H1 (cell line): ENCODE measurements around the gene SLC47A2. TPM values are rescaled to one million over a fixed set of nuclear protein-coding genes. Genes with fewer than 3 reads are reported as not detected.

Experiments
- CTCF ChIA-PET: fragments of 300-600 bp; sonication (Branson Sonifier 250); formaldehyde crosslinking; loops from one replicate; lab custom pipeline; 2021; ENCODE audit not compliant: partially characterized antibody; lab: Charles Lee
- POLR2A ChIA-PET: fragments of 300-600 bp; sonication (Branson Sonifier 250); formaldehyde crosslinking; loops from one replicate; lab custom pipeline; 2021; ENCODE audit warnings: inconsistent platforms; ENCODE audit not compliant: partially characterized antibody; lab: Charles Lee
- DNase-seq, 2 experiments: peaks; one replicate each; pipeline versions ENCODE4 v3.0.0 to v3.0.0-alpha.2; 2010 to 2022; ENCODE audit warnings: low spot score in 2 of 2, low read depth in 1 of 2, mixed read lengths in 1 of 2
- FAIRE-seq: peaks from 2 replicates; lab custom pipeline; 2011; peaks lifted over from hg19 to GRCh38; lab: Jason Lieb, UNC
- H2AFZ ChIP-seq: 2 replicates; pipeline ENCODE4 v1.8.1; 2012; ENCODE audit warnings: low read length, inconsistent platforms
- H2AK5ac ChIP-seq: 2 replicates; pipeline ENCODE4 v1.6.1; 2013; ENCODE audit warnings: low read depth, low read length
- H2BK120ac ChIP-seq: replicated peaks from 2 replicates; pipeline ENCODE3; 2013; ENCODE audit warnings: low read depth, low read length, inconsistent platforms
- H2BK12ac ChIP-seq: 2 replicates; pipeline ENCODE4 v1.6.1; 2013; ENCODE audit warnings: low read depth, low read length
- H2BK15ac ChIP-seq: 2 replicates; pipeline ENCODE4 v1.6.1; 2013; ENCODE audit warnings: low read length
- H2BK20ac ChIP-seq: 2 replicates; pipeline ENCODE4 v1.6.1; 2013; ENCODE audit warnings: low read length
- H2BK5ac ChIP-seq: 2 replicates; pipeline ENCODE4 v1.6.1; 2013; ENCODE audit warnings: low read depth, low read length
- H3K14ac ChIP-seq: 2 replicates; pipeline ENCODE4 v1.6.1; 2013; ENCODE audit warnings: inconsistent platforms; ENCODE audit not compliant: insufficient read length
- H3K18ac ChIP-seq: 2 replicates; pipeline ENCODE4 v1.6.1; 2013; ENCODE audit warnings: low read length; ENCODE audit errors: extremely low read depth
- H3K23ac ChIP-seq: 2 replicates; pipeline ENCODE4 v1.6.1; 2013; ENCODE audit warnings: inconsistent platforms; ENCODE audit not compliant: insufficient read length
- H3K23me2 ChIP-seq: 2 replicates; pipeline ENCODE4 v1.6.1; 2013; ENCODE audit warnings: low read depth, low read length
- H3K27ac ChIP-seq: 2 replicates; pipeline ENCODE4 v1.6.1; 2011; ENCODE audit warnings: low read depth, low read length, inconsistent platforms
- H3K27me3 ChIP-seq, 4 experiments: replicated peaks in 1 of 4; 1 replicate in 1 of 4; 2 replicates in 3 of 4; pipeline versions ENCODE4 v1.6.1 to v1.8.1; 2011 to 2013; ENCODE audit warnings: low read length in 3 of 4, mild to moderate bottlenecking in 3 of 4, inconsistent platforms in 2 of 4, mixed read lengths in 2 of 4, moderate library complexity in 1 of 4; ENCODE audit not compliant: control insufficient read depth in 3 of 4, insufficient read depth in 3 of 4; ENCODE audit errors: extremely low read depth in 1 of 4
- H3K36me3 ChIP-seq, 4 experiments: 2 replicates each; pipeline versions ENCODE4 v1.6.1 to v1.8.1; 2011 to 2013; ENCODE audit warnings: mild to moderate bottlenecking in 4 of 4, low read length in 3 of 4, moderate library complexity in 2 of 4, control low read depth in 1 of 4, inconsistent platforms in 1 of 4; ENCODE audit not compliant: insufficient read depth in 4 of 4, control insufficient read depth in 2 of 4
- H3K4ac ChIP-seq: replicated peaks from 2 replicates; pipeline ENCODE3; 2013; ENCODE audit warnings: low read length, low read depth, mixed read lengths, inconsistent platforms; ENCODE audit not compliant: insufficient read length
- H3K4me1 ChIP-seq, 4 experiments: replicated peaks in 1 of 4; 1 replicate in 1 of 4; 2 replicates in 3 of 4; pipeline versions ENCODE4 v1.6.1 to v1.8.1; 2011 to 2013; ENCODE audit warnings: low read length in 3 of 4, inconsistent platforms in 2 of 4, mixed read lengths in 1 of 4; ENCODE audit not compliant: insufficient read depth in 4 of 4, control insufficient read depth in 3 of 4
- H3K4me2 ChIP-seq, 2 experiments: 2 replicates each; pipeline versions ENCODE4 v1.6.1 to v1.8.1; 2011 to 2013; ENCODE audit warnings: low read depth in 2 of 2, low read length in 2 of 2, control low read depth in 1 of 2, inconsistent platforms in 1 of 2, mild to moderate bottlenecking in 1 of 2; ENCODE audit not compliant: insufficient read depth in 1 of 2
- H3K4me3 ChIP-seq, 4 experiments: fragments of 200-600, 300-600 bp in 1 of 4; sonication (generic), shearing (Covaris generic), sonication (Bioruptor Twin) in 1 of 4; 2 replicates each; pipeline versions ENCODE4 v1.5.1 to v1.8.1; 2011 to 2016; ENCODE audit warnings: low read length in 4 of 4, low read depth in 3 of 4, control low read depth in 2 of 4, inconsistent platforms in 2 of 4, mild to moderate bottlenecking in 2 of 4, mixed read lengths in 1 of 4, moderate library complexity in 1 of 4; ENCODE audit not compliant: insufficient read depth in 2 of 4; ENCODE audit errors: extremely low read depth in 1 of 4
- H3K56ac ChIP-seq: replicated peaks from 2 replicates; pipeline ENCODE3; 2013; ENCODE audit warnings: low read depth, mild to moderate bottlenecking, mixed read lengths, low read length, inconsistent platforms; ENCODE audit not compliant: insufficient read length
- H3K79me1 ChIP-seq: 2 replicates; pipeline ENCODE4 v1.6.1; 2013; ENCODE audit warnings: low read depth, low read length, control low read depth
- H3K79me2 ChIP-seq, 2 experiments: 2 replicates each; pipeline versions ENCODE4 v1.6.1 to v1.8.1; 2012 to 2013; ENCODE audit warnings: low read length in 2 of 2, mild to moderate bottlenecking in 2 of 2, inconsistent platforms in 1 of 2; ENCODE audit not compliant: insufficient read depth in 2 of 2, control insufficient read depth in 1 of 2
- H3K9ac ChIP-seq, 4 experiments: replicated peaks in 1 of 4; 1 replicate in 1 of 4; 2 replicates in 3 of 4; pipeline versions ENCODE4 v1.6.1 to v1.8.1; 2011 to 2013; ENCODE audit warnings: low read depth in 3 of 4, low read length in 3 of 4, control low read depth in 2 of 4, mild to moderate bottlenecking in 2 of 4, moderate library complexity in 2 of 4, inconsistent platforms in 1 of 4; ENCODE audit errors: extremely low read depth in 1 of 4
- H3K9me3 ChIP-seq, 2 experiments: 2 replicates each; pipeline versions ENCODE4 v1.6.1 to v1.8.1; 2012 to 2013; ENCODE audit warnings: mild to moderate bottlenecking in 2 of 2, moderate library complexity in 2 of 2, control low read depth in 1 of 2, inconsistent platforms in 1 of 2, low read depth in 1 of 2, low read length in 1 of 2, mixed read lengths in 1 of 2; ENCODE audit not compliant: insufficient read depth in 2 of 2
- H4K20me1 ChIP-seq, 2 experiments: replicated peaks in 1 of 2; 2 replicates each; pipeline versions ENCODE3 to v1.8.1; 2011 to 2013; ENCODE audit warnings: inconsistent platforms in 2 of 2, low read length in 2 of 2, mild to moderate bottlenecking in 1 of 2; ENCODE audit not compliant: insufficient read depth in 2 of 2, control insufficient read depth in 1 of 2
- H4K5ac ChIP-seq: 2 replicates; pipeline ENCODE4 v1.6.1; 2013; ENCODE audit warnings: low read length, low read depth, mixed read lengths, inconsistent platforms; ENCODE audit not compliant: insufficient read length
- H4K8ac ChIP-seq: 2 replicates; pipeline ENCODE4 v1.8.0; 2013; ENCODE audit warnings: mild to moderate bottlenecking, moderate library complexity, low read length, inconsistent platforms; ENCODE audit not compliant: insufficient read depth; ENCODE audit errors: extremely low read depth
- H4K91ac ChIP-seq: replicated peaks from 2 replicates; pipeline ENCODE3; 2013; ENCODE audit warnings: low read length, mixed read lengths, inconsistent platforms; ENCODE audit not compliant: insufficient read length
- CHD2 ChIP-seq: IDR thresholded peaks from 2 replicates; pipeline ENCODE4 v1.6.1; 2012; ENCODE audit warnings: low read length, improper control_type of control experiment
- CTCF ChIP-seq, 3 experiments: IDR thresholded peaks; 1 replicate in 2 of 3; 2 replicates in 1 of 3; pipeline versions ENCODE4 v1.5.1 to v1.6.1; 2011; ENCODE audit warnings: low read length in 3 of 3, mild to moderate bottlenecking in 3 of 3, inconsistent platforms in 2 of 3, low read depth in 1 of 3, moderate library complexity in 1 of 3; ENCODE audit not compliant: insufficient read depth in 1 of 3; ENCODE audit errors: control extremely low read depth in 1 of 3
- GTF2F1 ChIP-seq: IDR thresholded peaks from 2 replicates; pipeline ENCODE4 v1.6.1; 2012; ENCODE audit warnings: low read depth, low read length, improper control_type of control experiment, borderline replicate concordance
- HDAC6 ChIP-seq: IDR thresholded peaks from one replicate; pipeline ENCODE4 v1.7.1; 2012; ENCODE audit warnings: low read depth, mild to moderate bottlenecking, inconsistent platforms, low read length, moderate library complexity
- KDM1A ChIP-seq: fragments of 200-600, 300-600 bp; sonication (generic); IDR thresholded peaks from 2 replicates; pipeline ENCODE4 v1.7.1; 2016; ENCODE audit warnings: mild to moderate bottlenecking, low read length, borderline replicate concordance
- PHF8 ChIP-seq: fragments of 200-600 bp; sonication (generic); conservative IDR thresholded peaks from 2 replicates; pipeline ENCODE4 v1.7.1; 2012; ENCODE audit warnings: low read depth, mild to moderate bottlenecking, inconsistent platforms, low read length, moderate library complexity
- TBP ChIP-seq: IDR thresholded peaks from 2 replicates; pipeline ENCODE4 v1.6.1; 2011; ENCODE audit warnings: low read depth, low read length, improper control_type of control experiment
- WGBS, 2 experiments: shearing (Covaris generic) in 1 of 2; methylation state at CpG; one replicate each; pipeline versions ENCODE4 v1.1.6 to v1.1.7; 2013 to 2015; ENCODE audit warnings: low lambda C conversion rate in 2 of 2, mixed read lengths in 2 of 2, inconsistent platforms in 1 of 2, low coverage in 1 of 2, missing lambda C conversion rate in 1 of 2; ENCODE audit not compliant: insufficient replicate concordance in 2 of 2, insufficient coverage in 1 of 2, insufficient read length in 1 of 2; ENCODE audit errors: extremely low coverage in 1 of 2, missing lambda C conversion rate in 1 of 2; 5-methylcytosine and 5-hydroxymethylcytosine counted together
- polyA plus RNA-seq, 7 experiments: library from polyadenylated mRNA; depleted of rRNA in 3 of 7; stranded (reverse) in 5 of 7; unstranded in 2 of 7; fragments of >200 nt in 5 of 7; fragments of 200-250 nt in 2 of 7; gene quantifications; 1 replicate in 5 of 7; 2 replicates in 1 of 7; 4 replicates in 1 of 7; pipeline versions ENCODE4 v1.2.1 to v1.2.3, GENCODE V29; 2011 to 2013; ENCODE audit warnings: missing spikeins in 2 of 7, mixed read lengths in 2 of 7
- total RNA-seq: library from RNA; stranded (reverse); fragmentation: NEBNext Ultra II Directional; extraction: Animal tissue kit (Norgen Biotek cat#: 25700); gene quantifications from 2 replicates; pipeline ENCODE4 v1.2.1, GENCODE V29; 2021
- TF ChIP-seq, protein P1 (sequence below): IDR thresholded peaks from 2 replicates; pipeline ENCODE4 v1.6.1; 2012; ENCODE audit warnings: inconsistent platforms

SLC47A2 gene
- total and polyA plus RNA-seq, 2 of the 8 experiments (the other 6 are each of a cell fraction or from before 2014, with no cell fraction given): not detected

GRCh38 chr17:19664821-19665181 lies 51.6 kb downstream of the SLC47A2 start:
- Histone ChIP-seq H2BK5ac (no peak overlapping the region), H3K23ac (no peak overlapping the region), H3K79me1 (peaks cover 3% of the 10 kb centered on the region), H2BK20ac (no peak overlapping the region), H3K4me1 (peaks cover 0 to 7% (median 5%) of the 10 kb centered on the region in 4 experiments; a peak in 5 of 7 replicates), H3K56ac (no peak overlapping the region), H3K27ac (no peak overlapping the region), H3K4me2 (no peak overlapping the region), H2BK12ac (no peak overlapping the region), H2AK5ac (no peak overlapping the region), H3K14ac (no peak overlapping the region), H3K18ac (no peak overlapping the region; the same call in 1 of the 2 replicates), H3K9me3 (no peaks in the 10 kb centered on the region), H2AFZ (no peak overlapping the region), H3K79me2 (no peaks in the 10 kb centered on the region), H3K36me3 (peaks cover 2 to 39% (median 10%) of the 10 kb centered on the region in 4 experiments; a peak in 6 of 8 replicates), H2BK120ac (no peak overlapping the region), H4K20me1 (peaks cover 2 to 5% of the 10 kb centered on the region in 2 experiments), H4K91ac (no peak overlapping the region), H3K4me3 (no peak overlapping the region), H3K4ac (no peak overlapping the region), H3K9ac (peak overlapping the region in 1 of 4 experiments; percentile 21; a peak in 1 of 7 replicates), H2BK15ac (no peak overlapping the region), H4K5ac (no peak overlapping the region), H3K23me2 (no peaks in the 10 kb centered on the region), H3K27me3 (no peaks in the 10 kb centered on the region), H4K8ac (no peak overlapping the region; the same call in 1 of the 2 replicates)
- POLR2A ChIA-PET: interaction anchor here (1.1 kb wide), 2 partner anchors 12 to 16 kb away, joined by 3 to 4 read pairs; partner anchors contain the start of gene ALDH3A2
- CTCF ChIA-PET: interaction anchor here (0.7 to 1.5 kb wide), 4 partner anchors 12 to 151 kb away, joined by 3 to 4 read pairs (median 3); no protein-coding TSS in a partner anchor
- DNase-seq (no peak), FAIRE-seq (no peak)
- WGBS, 2 experiments: 88% methylated on average over 4 of the region's 4 CpGs; no CpG with 5 or more reads in 1 of the 2 experiments
- no peak for TF ChIP-seq CHD2
- TF ChIP-seq HDAC6: no peak
- TF ChIP-seq CTCF (IDR thresholded peaks at IDR 0.05; ENCODE audit: control extremely low read depth in 1 of 3, insufficient read depth in 1 of 3, low read depth in 1 of 3, low read length in 3 of 3): no peak
- TF ChIP-seq KDM1A: no peak
- TF ChIP-seq TBP: no peak
- TF ChIP-seq, protein P1, sequence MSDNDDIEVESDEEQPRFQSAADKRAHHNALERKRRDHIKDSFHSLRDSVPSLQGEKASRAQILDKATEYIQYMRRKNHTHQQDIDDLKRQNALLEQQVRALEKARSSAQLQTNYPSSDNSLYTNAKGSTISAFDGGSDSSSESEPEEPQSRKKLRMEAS: no peak
- TF ChIP-seq GTF2F1: no peak
- no peak for TF ChIP-seq PHF8
